Skin epidermis (tissue), 12 donors: ENCODE results near the gene UBAP2.

Source experiments
- H3K27ac ChIP-seq, 21 experiments: fragments of 200-600 bp; sonication (generic) in 11 of 21; one replicate each; pipeline ENCODE4 v1.5.0; 2020; ENCODE audit warnings: mild to moderate bottlenecking in 3 of 21, inconsistent platforms in 2 of 21, moderate library complexity in 2 of 21
- H3K4me3 ChIP-seq, 7 experiments: fragments of 200-600 bp; sonication (generic) in 2 of 7; one replicate each; pipeline ENCODE4 v1.5.0; 2020; ENCODE audit warnings: inconsistent platforms in 2 of 7, mild to moderate bottlenecking in 2 of 7, moderate library complexity in 1 of 7

Gene UBAP2, protein sequence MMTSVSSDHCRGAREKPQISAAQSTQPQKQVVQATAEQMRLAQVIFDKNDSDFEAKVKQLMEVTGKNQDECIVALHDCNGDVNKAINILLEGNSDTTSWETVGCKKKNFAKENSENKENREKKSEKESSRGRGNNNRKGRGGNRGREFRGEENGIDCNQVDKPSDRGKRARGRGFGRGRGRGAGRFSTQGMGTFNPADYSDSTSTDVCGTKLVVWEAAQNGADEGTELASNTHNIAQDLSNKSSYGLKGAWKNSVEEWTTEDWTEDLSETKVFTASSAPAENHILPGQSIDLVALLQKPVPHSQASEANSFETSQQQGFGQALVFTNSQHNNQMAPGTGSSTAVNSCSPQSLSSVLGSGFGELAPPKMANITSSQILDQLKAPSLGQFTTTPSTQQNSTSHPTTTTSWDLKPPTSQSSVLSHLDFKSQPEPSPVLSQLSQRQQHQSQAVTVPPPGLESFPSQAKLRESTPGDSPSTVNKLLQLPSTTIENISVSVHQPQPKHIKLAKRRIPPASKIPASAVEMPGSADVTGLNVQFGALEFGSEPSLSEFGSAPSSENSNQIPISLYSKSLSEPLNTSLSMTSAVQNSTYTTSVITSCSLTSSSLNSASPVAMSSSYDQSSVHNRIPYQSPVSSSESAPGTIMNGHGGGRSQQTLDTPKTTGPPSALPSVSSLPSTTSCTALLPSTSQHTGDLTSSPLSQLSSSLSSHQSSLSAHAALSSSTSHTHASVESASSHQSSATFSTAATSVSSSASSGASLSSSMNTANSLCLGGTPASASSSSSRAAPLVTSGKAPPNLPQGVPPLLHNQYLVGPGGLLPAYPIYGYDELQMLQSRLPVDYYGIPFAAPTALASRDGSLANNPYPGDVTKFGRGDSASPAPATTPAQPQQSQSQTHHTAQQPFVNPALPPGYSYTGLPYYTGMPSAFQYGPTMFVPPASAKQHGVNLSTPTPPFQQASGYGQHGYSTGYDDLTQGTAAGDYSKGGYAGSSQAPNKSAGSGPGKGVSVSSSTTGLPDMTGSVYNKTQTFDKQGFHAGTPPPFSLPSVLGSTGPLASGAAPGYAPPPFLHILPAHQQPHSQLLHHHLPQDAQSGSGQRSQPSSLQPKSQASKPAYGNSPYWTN

DNA sequence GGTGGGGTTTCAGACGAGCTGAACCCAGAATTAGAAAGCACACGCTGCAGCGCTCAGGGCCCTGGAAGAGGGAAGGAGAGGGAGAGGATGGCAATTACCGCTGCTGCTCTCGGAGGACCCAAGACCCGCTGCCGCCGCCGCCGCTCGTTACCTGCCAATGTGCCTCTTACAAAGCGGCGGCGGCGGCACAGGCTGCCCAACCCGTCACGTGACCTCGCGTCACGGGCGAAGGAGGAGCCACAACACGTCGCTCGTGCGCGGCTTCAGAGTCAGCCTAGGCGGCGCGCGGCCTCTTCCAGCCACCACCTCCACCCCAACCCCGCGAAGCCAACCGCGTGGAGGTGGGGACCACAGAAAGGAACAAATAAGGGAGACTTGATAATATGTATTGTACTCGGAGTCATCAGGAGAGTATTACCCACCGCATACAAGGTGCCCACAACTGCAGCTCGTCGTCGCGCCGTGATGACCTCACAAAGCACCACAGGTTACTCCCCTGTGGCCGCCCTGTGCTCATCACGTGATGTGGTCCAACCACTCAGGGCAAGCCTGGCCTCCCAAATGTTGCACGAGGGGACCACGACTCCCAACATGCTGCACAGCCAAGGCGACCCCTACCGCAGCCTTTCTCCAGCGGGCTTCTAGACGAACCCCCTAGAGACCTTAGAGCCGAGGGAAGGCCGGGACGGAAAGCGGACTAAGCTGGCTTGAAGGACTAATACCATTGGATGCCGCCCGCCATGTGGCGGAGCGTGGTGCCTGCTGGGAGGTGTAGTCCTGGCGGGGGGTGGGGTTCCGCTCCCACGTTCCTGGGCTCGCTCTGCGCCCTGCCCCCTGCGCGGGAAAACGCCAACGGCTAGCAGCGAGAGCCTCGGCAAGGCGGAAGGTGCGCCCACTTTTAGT lies at the start of gene UBAP2:
Gene UBAP2 (minus strand): TSS at position 161 of the 903 bp plus-strand sequence. CDS start 31,739 bp downstream, outside the sequence.
- H3K4me3 ChIP-seq, result peak within 1 kb of the TSS; percentile 57 to 96 (median 89)

DNA sequence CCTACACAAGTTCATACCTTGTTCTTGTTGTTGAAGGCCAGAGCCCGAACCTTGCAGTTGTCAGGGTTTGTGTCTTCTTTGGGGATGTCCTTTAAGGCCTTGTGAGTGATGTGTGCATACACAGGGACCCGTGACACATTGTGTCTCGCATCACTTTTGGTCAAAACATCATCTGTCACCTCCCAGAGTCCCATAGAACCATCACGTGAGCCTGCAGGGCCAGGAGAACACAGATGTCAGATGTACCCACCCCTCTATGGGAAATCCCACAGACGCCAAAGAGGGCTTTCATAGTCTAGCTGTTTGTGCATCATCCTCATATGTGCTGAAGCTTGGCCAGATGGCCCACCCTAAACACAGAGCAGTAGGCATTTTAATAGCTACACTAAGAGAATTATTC lies 49.6 kb upstream of the UBAP2 start:
- H3K27ac ChIP-seq, result no peak overlapping the region
- no peak overlapping the region for H3K4me3 ChIP-seq

More for the DNA sequence above, at the start of gene UBAP2:
- peak within 1 kb of the TSS; percentile 64 to 98 (median 96) for H3K27ac ChIP-seq

DNA sequence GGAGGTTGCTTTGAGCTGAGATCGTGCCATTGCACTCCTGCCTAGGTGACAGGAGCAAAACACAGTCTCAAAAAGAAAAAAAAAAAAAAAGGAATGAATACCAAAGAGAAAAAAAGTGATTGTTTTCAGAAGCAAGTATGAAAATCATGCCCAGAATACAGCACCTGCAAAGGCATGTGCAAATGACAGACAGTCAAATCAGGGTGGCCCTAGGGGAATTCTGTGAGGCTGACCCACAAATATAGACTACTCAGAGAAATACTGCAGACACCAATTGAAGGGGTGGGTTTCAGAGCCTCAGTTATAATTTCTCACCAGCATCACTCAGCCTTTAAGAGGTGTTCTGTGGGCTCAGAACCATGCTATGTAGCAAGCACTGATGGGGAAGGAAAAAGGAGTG lies 49.2 kb upstream of the UBAP2 start:
- H3K4me3 ChIP-seq, result no peak overlapping the region

DNA sequence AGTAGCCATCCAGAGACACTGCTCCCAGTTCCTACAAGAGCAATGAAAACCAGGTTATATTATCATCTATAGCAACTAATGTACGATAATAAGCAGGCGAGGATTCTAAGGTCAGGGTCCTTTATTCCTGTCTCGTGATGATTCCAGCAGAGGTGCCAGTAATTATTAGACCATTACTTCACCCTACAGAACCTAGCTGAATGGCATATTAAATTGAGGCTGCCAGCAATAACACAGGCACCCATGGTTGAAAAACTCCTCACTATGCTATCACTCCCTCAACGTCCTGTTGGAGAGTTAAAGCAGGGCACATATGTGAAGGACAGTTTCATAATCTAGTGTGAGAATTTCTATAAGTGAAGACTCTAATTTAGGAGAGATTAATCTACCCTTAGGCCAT lies 48.1 kb upstream of the UBAP2 start:
- Histone ChIP-seq H3K4me3 (no peak overlapping the region), H3K27ac (no peak overlapping the region)

More for the DNA sequence above, 49.2 kb upstream of the UBAP2 start:
- no peak overlapping the region for H3K27ac ChIP-seq

DNA sequence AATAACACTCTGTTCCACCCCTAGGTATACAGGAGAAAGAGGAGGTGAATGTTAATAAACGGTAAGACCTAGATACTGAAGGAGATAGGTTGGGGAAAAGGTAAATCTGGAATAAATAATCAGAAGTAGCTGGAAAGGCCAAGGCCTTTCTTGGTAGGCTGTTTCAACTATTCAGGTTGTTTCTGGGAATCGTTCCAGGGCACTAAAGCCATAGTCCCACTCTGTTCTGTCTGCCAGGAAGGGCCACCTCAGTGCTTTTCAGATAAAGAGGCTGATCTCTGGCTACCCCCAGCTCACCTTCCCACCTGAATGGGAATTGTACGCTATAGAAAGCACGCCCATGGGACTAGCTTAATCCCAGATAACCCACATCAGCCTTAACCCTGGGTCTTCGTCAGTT lies 44.9 kb upstream of the UBAP2 start:
- Histone ChIP-seq H3K27ac (no peak overlapping the region), H3K4me3 (no peak overlapping the region)

DNA sequence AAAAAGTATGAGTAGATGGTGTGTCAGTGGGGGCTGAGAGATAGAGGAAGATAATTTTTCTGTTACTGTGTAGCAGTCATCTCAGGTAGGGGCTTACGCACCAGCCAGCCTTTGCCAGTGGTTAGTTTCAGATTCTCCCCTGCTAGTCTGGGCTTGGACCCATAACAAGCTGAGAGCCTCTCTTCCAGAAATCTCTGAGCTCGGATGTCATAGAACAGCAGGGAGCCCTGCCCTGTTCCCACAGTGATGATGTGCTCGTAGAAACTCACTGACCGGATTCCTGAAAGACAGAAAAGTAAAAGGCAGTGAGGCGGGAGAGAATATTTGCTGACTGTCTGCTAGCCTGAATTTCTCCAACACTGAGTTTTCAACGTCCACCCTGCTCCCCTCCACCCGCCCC lies 40.6 kb upstream of the UBAP2 start:
- H3K4me3 ChIP-seq, result no peak overlapping the region
- H3K27ac ChIP-seq, result no peak overlapping the region

DNA sequence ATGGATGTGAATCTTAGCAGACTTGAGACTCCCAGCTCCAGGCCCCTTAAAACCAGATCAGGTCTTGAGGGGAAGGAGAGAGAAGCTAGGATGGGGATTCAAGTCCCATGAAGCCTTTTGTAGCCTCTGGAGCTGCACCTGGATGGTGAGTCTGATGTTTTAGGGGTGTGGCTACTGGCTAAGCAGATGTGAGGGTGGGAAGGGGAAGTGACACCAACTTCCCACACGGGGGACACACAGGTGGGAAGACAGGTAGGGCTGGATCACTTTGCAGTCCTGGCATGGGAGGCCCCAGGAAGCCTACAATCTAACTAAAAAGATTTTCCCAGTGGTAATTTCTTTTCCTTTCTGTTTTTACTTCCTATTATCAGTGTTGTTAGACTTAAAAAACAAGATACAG lies 38.7 kb upstream of the UBAP2 start:
- Histone ChIP-seq H3K4me3 (no peak overlapping the region), H3K27ac (peak overlapping the region in 3 of 21 experiments; percentile 21 to 44 (median 38))

DNA sequence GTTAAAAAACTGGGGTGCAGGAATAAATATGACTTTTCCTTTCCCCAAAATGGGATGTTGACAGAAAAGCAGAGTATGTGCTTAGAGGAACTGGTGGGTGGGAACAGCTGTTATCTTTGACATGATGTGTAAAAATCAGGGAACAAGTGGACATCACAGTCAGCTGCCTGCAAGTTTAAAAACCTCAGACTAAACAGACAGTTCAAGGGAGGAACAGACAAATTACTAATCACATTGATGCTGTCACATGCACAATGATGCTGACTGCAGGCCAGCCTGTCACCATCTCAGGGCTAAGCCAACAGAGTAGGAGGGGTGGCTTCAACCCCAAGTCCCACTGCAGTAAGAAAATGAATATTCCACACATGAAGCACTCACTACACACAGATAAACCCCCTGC lies 38.2 kb upstream of the UBAP2 start:
- Histone ChIP-seq H3K4me3 (no peak overlapping the region), H3K27ac (peak overlapping the region in 2 of 21 experiments; percentile 21 to 44)

DNA sequence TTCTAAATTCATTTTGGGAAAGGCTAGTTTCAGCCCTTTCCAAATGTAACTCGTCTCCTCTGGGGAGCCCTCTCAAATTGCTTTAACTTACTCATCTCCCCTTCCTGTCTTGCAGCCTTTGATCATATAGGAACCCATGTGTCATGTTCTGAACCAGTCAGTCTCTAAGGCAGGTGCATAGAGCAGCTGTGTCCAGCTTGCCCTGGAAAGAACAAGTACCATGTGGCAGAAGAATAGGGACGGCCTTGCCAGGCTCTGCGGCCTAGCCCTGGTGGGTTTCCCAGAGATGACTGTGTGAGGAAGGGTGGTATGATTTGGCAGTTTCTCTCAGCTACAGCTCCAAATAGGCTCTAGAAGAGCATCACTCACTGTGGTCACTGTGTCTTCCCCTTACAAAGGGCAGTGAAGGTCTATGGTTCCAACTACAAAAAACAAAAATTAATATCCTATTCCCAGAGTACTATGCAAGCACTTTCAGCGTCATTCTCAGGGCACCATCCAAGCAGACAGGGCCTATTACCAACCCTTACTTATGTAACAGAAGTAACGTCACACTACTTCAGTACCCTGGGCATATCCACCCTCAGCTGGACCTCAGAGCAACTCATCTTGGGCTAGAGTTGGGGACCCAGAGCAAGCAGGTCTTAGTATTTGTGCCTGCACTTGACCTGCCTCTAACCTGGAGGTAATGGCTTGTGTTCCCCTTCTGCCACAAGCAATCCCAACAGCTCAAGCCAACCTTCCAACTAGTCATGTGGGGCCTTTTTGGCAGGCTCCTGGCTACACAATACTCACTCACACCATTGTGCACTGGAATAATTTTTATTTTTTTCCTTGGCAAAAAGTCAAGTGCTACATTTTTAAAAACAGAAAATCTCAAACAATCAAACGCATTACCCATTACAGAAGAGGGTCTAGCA lies 37.2 kb upstream of the UBAP2 start:
- peak overlapping the region in 4 of 21 experiments; percentile 8 to 31 (median 18) for H3K27ac ChIP-seq

DNA sequence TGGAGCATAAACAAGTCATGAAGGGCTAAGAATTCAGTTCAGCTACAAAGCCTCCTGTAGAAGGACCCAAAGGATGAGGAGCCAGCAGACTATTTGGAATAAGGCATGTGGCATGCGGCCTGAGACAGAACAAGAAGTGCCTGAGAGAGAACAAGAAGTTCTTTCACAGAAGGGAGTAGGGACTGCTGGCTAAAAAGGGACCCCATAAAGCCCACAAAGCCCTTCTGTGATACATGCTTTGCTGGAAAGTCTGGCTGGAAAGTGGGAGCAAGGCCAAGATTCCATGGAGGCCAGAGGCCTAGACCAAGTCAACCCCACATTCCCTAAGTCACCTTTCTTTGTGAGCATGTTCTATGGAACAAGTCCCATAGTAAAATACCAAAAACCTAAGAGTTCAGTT lies 35.9 kb upstream of the UBAP2 start:
- peak overlapping the region in 2 of 21 experiments; percentile 8 to 9 for H3K27ac ChIP-seq
- H3K4me3 ChIP-seq, result no peak overlapping the region

More for the DNA sequence above, 37.2 kb upstream of the UBAP2 start:
- no peak overlapping the region for H3K4me3 ChIP-seq

DNA sequence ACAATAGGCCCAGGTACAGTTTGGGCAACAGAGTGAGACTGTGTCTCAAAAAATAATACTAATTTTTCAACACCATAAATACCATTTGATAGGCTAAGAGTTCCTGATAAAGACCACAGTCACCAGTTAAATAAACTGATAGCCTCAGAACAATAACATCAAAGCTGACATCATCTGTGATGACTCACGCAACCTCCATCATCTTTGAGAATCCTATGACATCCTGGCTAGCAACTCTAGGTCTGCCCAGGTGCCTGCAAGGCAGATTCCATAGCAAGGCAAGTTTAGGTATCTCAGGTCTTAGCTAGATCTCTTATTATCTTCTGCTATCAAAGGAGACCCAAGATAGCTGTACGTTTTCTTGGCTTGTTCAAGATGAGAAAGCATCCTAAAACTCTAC lies 30.5 kb upstream of the UBAP2 start:
- H3K27ac ChIP-seq, result no peak overlapping the region
- no peak overlapping the region for H3K4me3 ChIP-seq

DNA sequence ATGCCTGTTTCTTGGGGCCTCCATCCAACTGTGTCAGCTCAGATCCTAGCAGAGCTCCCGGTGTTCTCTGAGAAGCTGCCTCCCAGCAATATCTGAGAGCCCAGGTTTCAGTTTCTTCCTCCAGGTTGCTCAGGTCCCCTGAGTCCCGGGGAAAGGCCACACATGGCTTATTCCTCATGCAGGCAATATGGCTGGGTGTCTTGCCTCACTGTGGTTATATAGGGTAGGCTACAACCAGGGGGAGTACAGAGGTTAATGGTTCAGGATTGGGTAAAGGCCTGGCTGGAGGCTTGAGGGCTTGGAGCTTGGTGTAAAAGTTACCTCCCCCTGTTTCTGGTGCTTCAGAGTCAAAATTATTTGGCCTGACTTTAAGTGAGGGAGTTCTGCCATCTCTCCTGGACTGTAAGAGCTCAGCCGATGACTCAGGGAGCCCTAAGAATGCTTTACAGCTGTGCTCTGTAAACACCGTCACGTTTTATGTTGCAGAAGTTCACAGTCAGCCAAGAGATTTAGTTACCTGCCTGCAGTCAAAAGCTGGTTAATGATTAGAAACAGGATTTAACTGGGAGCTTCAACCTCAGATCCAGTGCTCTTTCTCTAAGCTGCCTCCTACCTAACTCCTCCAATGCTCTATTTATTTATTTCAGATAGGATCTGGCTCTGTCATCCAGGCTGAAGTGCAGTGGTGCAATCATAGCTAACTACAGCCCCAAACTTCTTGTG lies 24.3 kb upstream of the UBAP2 start:
- peak overlapping the region in 20 of 21 experiments; percentile 10 to 87 (median 74) for H3K27ac ChIP-seq
- H3K4me3 ChIP-seq, result no peak overlapping the region

DNA sequence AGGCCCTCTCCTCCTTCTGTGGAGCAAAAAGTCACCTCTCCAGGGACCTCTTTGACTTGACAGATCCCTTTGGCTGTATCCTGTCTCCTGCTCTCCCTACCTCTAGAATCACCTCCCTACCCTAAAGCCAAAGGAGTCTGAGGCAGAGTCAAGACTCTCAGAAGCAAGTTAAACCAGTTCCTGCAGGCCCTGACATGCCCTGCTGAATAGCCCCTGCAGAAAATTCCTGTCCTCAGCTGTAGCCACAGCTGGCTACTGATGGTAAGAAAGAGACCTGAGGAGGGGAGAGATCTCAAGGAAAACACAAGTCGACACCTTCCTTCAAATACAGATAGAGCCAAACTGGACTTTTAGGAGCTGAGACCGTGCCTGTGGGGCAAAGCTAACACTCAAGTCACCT lies 23.7 kb upstream of the UBAP2 start:
- Histone ChIP-seq H3K4me3 (no peak overlapping the region), H3K27ac (peak overlapping the region in 20 of 21 experiments; percentile 10 to 87 (median 74))

DNA sequence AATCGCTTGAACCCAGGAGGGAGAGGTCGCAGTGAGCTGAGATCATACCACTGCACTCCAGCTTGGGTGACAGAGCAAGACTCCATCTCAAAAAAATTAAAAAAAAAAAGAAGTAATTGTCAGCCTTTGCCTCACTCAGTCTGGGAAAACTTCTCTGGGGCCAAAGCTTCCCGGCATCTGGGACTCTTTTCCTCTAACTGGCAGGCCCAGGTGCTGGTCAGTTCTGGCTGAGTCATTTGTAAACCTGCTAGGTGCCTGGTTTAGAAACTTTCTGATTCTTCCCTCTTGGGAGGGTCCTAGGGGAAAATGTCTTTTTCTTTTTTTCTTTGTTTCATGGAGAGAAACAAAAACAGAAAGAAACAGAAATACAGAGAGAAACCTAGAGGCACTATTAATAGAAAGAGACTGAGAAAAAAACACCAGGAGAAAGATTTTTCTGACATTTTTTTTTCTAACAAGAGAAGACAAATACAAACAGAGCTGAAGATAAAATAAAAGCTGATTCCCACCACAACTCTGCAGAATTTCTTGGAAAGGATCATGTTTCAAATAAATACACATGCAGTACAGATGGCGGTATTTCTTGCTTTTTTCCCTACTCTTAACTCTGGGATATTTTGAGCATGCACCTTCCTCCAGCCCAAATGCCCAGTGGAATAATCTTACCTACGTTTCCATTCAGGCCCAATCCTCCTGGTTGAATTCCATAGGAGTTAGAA lies 22.1 kb upstream of the UBAP2 start:
- peak overlapping the region in 4 of 21 experiments; percentile 13 to 80 (median 31) for H3K27ac ChIP-seq
- no peak overlapping the region for H3K4me3 ChIP-seq

DNA sequence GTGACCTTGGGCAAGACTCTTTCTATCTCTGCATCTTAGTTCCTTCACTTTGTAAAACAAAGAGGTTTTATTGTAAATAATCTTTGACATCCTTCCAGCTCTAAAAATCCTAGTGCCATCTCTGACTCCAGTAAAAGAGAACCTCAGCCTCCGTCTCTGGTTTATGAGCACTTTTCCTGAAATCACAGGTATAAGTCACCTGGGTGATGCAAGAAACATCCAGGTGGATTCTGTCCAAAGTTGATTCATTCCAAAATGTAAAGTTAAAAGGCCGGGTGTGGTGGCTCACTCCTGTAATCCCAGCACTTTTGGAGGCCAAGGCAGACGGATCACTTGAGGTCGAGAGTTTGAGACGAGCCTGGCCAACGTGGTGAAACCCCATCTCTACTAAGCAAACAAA lies 21.1 kb upstream of the UBAP2 start:
- H3K4me3 ChIP-seq, result no peak overlapping the region
- no peak overlapping the region for H3K27ac ChIP-seq

DNA sequence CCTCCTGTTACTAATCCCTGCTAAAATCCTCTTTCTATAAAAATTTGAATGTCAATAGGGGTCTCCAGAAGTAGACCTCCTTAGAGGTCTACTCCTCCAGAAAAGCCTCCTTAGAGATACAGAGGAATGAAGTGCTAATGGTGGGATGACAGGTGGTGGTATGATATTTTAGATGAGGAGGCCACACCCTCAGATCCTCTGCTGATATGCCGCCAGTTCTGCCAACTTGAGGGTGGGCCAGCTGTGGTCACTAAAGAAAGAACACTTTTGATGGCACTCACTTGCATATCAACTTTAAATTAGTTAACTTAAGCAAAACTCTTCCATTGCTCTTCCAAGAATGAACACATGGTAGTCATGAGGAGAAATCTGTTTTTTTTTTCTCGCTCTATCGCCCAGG lies 16.9 kb upstream of the UBAP2 start:
- H3K4me3 ChIP-seq, result no peak overlapping the region
- H3K27ac ChIP-seq, result no peak overlapping the region

DNA sequence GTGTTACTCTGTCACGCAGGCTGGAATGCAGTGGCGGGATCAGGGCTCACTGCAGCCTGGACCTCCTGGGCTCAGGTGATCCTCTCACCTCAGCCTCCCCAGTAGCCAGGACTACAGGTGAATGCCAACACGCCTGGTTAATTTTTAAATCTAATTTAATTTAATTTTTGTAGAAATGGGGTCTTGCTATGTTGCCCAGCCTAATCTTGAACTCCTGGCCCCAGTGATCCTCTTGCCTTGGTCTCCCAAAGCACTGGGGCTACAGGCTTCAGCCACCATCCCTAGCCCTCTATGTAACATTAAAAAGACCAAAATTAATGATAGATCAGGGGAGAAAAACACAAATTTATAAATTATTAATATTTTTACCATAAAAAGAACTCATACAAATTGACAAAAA lies 11.3 kb upstream of the UBAP2 start:
- no peak overlapping the region for H3K27ac ChIP-seq

More for the DNA sequence above, 11.3 kb upstream of the UBAP2 start:
- no peak overlapping the region for H3K4me3 ChIP-seq
